Mucosa of rectum (tissue), 2 donors: Measurements from ENCODE around the gene ARL5C.
A peak's percentile ranks its signal among the peaks of the same experiment; 100 is the strongest.

Experiments
- H3K27ac ChIP-seq, 2 donors: one replicate each; pipeline ENCODE4 v1.7.0; 2013; ENCODE audit warnings: inconsistent platforms in 2 of 2, low read depth in 2 of 2, low read length in 2 of 2
- H3K27me3 ChIP-seq, 2 donors: one replicate each; pipeline ENCODE4 v1.7.0; 2013; ENCODE audit warnings: low read length in 2 of 2; ENCODE audit not compliant: control insufficient read depth in 2 of 2, insufficient read depth in 2 of 2
- H3K36me3 ChIP-seq, 2 donors: one replicate each; pipeline ENCODE4 v1.7.0; 2013; ENCODE audit warnings: low read length in 2 of 2; ENCODE audit not compliant: control insufficient read depth in 2 of 2, insufficient read depth in 2 of 2
- H3K4me1 ChIP-seq, 2 donors: one replicate each; pipeline ENCODE4 v1.7.0; 2013; ENCODE audit warnings: low read length in 2 of 2, mild to moderate bottlenecking in 1 of 2; ENCODE audit not compliant: control insufficient read depth in 2 of 2, insufficient read depth in 2 of 2
- H3K4me3 ChIP-seq, 2 donors: one replicate each; pipeline ENCODE4 v1.7.0; 2013; ENCODE audit warnings: low read length in 2 of 2
- H3K9ac ChIP-seq, 2 donors: one replicate each; pipeline ENCODE4 v1.7.0; 2013; ENCODE audit warnings: low read length in 2 of 2, low read depth in 1 of 2, mild to moderate bottlenecking in 1 of 2
- H3K9me3 ChIP-seq, 2 donors: one replicate each; pipeline ENCODE4 v1.7.0; 2013; ENCODE audit warnings: low read length in 2 of 2; ENCODE audit not compliant: control insufficient read depth in 2 of 2
- donor health status: healthy.
- donor health status: Normal muscosa, but diverticular disease.

Gene ARL5C

DNA sequence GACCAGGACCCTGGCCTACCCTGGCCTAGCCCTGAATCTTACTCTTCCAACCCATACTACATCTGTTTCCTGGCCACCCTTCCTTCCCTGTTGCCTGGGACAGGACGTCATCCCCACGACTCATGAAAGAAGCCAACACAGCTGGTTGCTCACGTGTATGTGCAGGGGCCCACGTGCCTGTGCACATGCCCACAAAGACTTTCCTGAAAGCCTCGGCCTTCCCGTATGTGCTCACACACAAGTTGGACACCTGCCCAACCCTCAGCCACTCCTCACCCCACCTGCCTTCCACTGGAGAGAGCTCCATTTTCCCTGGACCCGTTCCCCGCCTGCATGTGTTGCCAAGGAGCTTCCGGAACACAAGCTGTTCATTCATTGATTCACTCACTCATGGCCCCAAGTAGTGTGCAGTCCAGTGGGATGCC lies 21.5 kb downstream of the ARL5C start:
- Histone ChIP-seq H3K27me3 (peaks cover 0 to 7% of the 10 kb centered on the region in 2 donors), H3K36me3 (no peaks in the 10 kb centered on the region), H3K4me1 (no peaks in the 10 kb centered on the region), H3K9ac (no peak overlapping the region), H3K9me3 (no peaks in the 10 kb centered on the region), H3K4me3 (no peak overlapping the region), H3K27ac (peak overlapping the region in 1 of 2 donors; percentile 54)

- H3K36me3 ChIP-seq: no peaks in the 10 kb centered on the region
- H3K27me3 ChIP-seq: no peaks in the 10 kb centered on the region
- no peak overlapping the region for H3K9ac ChIP-seq
- H3K9me3 ChIP-seq: no peaks in the 10 kb centered on the region
- no peak overlapping the region for H3K4me3 ChIP-seq
- peak overlapping the region in 1 of 2 donors; percentile 54 for H3K27ac ChIP-seq
- H3K4me1 ChIP-seq: no peaks in the 10 kb centered on the region
Observed at GRCh38 chr17:39143552-39144093, 22.3 kb downstream of the ARL5C start.

DNA sequence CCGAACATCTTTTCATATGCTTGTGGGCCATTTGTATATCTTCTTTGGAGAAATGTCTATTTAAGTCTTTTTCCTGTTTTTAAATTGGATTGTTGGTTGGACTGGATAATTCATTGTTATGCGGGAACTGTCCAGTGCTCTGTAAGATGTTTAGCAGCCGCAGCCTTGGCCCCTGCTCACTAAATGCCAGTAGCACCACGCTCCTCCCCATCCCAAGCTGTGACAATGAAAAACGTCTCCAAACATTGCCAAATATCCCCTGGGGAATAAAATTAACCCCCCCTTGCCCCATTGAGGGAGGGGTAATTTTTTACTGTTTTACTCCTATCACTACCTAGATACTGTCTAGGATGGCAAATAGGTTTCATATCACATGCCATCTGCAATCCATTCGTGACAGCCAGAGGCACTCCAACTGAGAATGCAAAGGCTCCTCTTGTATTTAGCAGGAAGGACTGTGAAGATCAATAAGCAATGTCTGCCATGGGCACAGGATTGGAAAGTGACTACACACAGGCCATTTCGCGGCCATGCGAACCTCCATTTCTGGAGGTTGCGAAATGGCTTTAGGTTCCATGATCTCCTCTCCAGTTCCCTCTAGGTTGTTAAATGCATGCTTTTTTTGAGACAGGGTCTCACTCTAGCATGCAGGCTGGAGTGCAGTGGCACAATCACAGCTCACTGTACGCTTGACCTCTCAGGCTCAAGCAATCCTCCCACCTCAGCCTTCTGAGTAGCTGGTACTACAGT lies 23.9 kb downstream of the ARL5C start:
- no peak overlapping the region for H3K4me3 ChIP-seq
- no peaks in the 10 kb centered on the region for H3K4me1 ChIP-seq
- H3K27me3 ChIP-seq: no peaks in the 10 kb centered on the region
- H3K27ac ChIP-seq: no peak overlapping the region
- H3K36me3 ChIP-seq: no peaks in the 10 kb centered on the region
- H3K9ac ChIP-seq: no peak overlapping the region
- H3K9me3 ChIP-seq: no peaks in the 10 kb centered on the region

DNA sequence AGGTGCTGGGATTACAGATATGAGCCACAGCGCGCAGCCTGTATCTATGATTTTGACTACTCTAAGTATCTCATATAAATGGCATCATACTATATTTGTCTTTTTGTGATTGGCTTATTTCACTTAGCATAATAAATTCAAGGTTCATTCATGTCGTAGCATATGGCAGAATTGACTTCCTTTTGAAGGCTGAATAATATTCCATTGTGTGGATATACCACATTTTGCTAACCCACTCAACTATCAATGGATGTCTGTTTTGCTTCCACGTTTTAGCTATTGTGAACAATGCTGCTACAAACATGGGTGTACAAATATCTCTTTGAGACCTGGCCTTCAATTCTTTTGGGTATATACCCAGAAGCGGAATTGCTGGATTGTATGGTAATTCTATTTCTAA lies 24.7 kb downstream of the ARL5C start:
- Histone ChIP-seq H3K9me3 (no peaks in the 10 kb centered on the region), H3K27ac (no peak overlapping the region), H3K4me3 (no peak overlapping the region), H3K36me3 (no peaks in the 10 kb centered on the region), H3K4me1 (no peaks in the 10 kb centered on the region), H3K27me3 (no peaks in the 10 kb centered on the region), H3K9ac (no peak overlapping the region)

GRCh38 chr17:39139561-39139960 lies 26.4 kb downstream of the ARL5C start:
- Histone ChIP-seq H3K4me3 (no peak overlapping the region), H3K27ac (no peak overlapping the region), H3K9me3 (no peaks in the 10 kb centered on the region), H3K9ac (no peak overlapping the region), H3K36me3 (no peaks in the 10 kb centered on the region), H3K4me1 (no peaks in the 10 kb centered on the region), H3K27me3 (no peaks in the 10 kb centered on the region)

DNA sequence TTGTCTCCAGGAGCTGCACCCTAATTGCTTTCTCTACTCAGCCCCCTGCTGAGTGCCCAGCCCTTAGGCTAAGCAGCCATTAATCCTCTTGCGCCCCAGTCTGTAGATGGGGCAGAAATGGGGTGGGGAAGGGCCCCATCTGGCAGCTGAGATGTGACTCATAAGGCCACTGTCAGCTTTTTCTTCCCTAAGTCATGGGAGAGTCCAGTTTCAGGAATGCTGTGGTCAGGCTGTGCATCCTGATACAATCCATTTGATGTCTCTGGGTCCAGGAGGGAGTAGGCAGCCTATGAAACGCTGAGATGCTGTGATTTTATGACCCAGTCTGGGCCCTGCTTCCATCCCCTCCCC lies 26.8 kb downstream of the ARL5C start:
- no peaks in the 10 kb centered on the region for H3K4me1 ChIP-seq
- no peaks in the 10 kb centered on the region for H3K9me3 ChIP-seq
- no peaks in the 10 kb centered on the region for H3K36me3 ChIP-seq
- no peak overlapping the region for H3K4me3 ChIP-seq
- H3K27me3 ChIP-seq: no peaks in the 10 kb centered on the region
- H3K27ac ChIP-seq: no peak overlapping the region
- no peak overlapping the region for H3K9ac ChIP-seq

DNA sequence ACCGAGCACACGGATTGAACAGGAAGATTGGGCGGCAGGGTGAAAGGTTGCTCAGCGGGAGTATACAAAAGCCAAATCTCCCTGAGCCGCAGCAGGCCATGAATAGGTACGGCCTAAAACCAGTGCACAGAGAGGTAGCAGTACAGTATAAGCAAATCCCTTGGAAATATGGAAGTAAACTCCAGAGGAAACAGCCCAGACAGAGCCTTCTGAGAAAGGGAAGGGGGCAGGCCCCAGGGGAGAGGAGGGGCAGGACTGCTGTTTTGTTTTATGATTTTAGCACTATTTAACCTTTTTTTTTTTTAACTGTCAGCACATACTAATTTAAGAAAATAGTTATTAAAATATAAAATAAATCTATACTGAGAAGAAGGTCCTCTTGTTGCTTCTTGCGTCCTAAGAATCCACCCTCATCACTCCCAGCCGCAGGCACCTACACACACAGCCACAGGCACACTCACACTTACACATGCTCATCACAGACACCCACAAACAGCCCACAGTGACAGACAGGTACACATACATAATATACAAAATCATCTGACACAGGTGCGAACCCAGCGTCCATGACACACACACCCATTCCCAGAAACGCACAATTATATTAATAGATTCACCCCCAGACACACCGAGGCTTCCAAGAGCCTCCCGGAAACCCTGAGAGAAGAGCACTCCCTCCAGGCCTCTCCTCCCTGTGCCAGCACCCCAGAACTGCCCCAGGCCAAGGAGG lies 27.4 kb downstream of the ARL5C start:
- H3K9ac ChIP-seq: no peak overlapping the region
- H3K4me3 ChIP-seq: no peak overlapping the region
- H3K27ac ChIP-seq: no peak overlapping the region
- H3K9me3 ChIP-seq: no peaks in the 10 kb centered on the region
- no peaks in the 10 kb centered on the region for H3K27me3 ChIP-seq
- no peaks in the 10 kb centered on the region for H3K4me1 ChIP-seq
- no peaks in the 10 kb centered on the region for H3K36me3 ChIP-seq

GRCh38 chr17:39134878-39135277 lies 31.1 kb downstream of the ARL5C start:
- no peaks in the 10 kb centered on the region for H3K36me3 ChIP-seq
- no peak overlapping the region for H3K9ac ChIP-seq
- no peaks in the 10 kb centered on the region for H3K27me3 ChIP-seq
- no peak overlapping the region for H3K27ac ChIP-seq
- no peaks in the 10 kb centered on the region for H3K9me3 ChIP-seq
- H3K4me1 ChIP-seq: no peaks in the 10 kb centered on the region
- no peak overlapping the region for H3K4me3 ChIP-seq

DNA sequence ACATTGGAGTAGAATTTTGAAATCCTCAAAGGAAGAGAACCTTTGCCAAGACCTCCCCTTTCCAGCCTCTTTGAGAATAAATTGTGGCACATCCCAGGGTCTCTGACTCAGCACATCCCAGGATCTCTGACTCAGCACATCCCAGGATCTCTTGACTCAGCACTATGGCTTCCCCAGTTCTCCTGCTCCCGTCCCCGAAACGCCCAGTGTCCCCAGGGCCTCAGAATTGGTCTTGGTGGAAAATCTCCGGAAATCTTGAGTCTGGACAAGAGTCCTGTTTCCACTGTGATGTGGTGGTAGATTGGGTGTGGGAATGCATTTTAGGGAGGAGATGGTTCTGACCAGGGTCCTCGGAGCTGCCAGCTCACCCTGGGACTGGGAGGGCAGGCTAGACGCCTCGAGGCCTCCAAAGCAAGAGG lies 33.8 kb downstream of the ARL5C start:
- Histone ChIP-seq H3K4me3 (no peak overlapping the region), H3K36me3 (no peaks in the 10 kb centered on the region), H3K27me3 (no peaks in the 10 kb centered on the region), H3K9me3 (no peaks in the 10 kb centered on the region), H3K9ac (no peak overlapping the region), H3K27ac (no peak overlapping the region), H3K4me1 (no peaks in the 10 kb centered on the region)

DNA sequence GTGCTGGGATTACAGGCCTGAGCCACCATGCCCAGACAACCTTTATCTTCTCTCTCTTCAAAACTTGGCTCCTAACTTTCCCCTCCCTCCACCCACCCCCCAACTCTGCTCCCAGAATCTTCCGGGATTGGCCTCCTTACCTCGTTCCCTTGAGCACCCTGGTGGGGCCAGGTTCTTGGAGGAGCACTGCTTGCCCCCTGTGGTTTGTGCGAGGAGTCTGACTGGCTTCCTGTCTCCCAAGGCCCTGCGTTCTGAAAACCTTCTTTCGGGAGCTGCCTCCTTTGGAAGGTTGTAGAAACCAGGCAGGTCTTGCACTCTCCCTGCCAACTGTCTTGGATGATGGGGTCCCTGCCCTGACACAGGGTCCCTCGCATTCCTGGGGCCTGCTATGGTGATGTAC lies 34.3 kb downstream of the ARL5C start:
- Histone ChIP-seq H3K4me1 (no peaks in the 10 kb centered on the region), H3K9ac (no peak overlapping the region), H3K9me3 (no peaks in the 10 kb centered on the region), H3K27me3 (no peaks in the 10 kb centered on the region), H3K27ac (no peak overlapping the region), H3K4me3 (no peak overlapping the region), H3K36me3 (no peaks in the 10 kb centered on the region)
